GM12874 (cell line): Measurements from ENCODE around the gene MYBPC2.

Experiments used
- TF ChIP-seq, protein P1 (sequence below): IDR thresholded peaks from 2 replicates; pipeline ENCODE4 v1.5.1; 2011; ENCODE audit warnings: low read depth, mild to moderate bottlenecking, control low read depth, low read length, moderate library complexity; ENCODE audit not compliant: insufficient read depth

Gene MYBPC2

DNA sequence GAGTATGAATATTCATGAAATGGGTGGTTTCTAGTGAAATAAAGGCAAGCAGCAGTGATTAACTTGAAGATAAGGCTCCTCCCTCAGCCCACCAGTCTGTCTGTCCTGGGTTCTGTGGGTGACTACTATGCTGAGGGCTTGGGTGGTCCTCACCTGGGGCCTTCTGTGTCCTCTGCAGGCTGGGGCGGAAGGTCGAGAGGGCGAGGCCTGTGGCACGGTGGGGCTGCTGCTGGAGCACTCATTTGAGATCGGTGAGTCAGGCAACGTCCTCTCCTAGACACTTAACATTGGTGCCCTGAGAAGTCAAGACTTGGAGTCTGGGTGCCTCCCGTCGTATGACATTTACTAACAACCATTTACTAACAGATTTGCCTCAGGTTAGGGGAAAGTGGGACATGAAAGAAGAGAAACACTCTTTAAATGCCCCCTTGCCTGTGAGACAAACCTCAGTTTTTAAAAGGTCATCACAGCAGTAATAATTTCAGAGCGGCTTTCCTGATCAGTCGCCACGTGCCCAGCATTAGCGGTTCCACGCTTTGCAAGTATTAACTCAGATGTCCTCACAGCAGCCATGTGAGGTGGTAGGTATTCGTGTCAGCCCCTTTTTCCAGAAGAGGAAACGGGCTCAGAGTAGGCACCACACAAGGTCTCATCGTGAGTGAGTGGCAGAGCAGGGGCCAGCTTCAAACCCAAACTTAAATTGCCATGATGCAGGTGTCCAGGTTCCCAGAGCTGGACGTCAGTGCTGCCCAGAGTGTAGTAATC is 45.2 kb downstream of the MYBPC2 start:
- TF ChIP-seq, protein P1, sequence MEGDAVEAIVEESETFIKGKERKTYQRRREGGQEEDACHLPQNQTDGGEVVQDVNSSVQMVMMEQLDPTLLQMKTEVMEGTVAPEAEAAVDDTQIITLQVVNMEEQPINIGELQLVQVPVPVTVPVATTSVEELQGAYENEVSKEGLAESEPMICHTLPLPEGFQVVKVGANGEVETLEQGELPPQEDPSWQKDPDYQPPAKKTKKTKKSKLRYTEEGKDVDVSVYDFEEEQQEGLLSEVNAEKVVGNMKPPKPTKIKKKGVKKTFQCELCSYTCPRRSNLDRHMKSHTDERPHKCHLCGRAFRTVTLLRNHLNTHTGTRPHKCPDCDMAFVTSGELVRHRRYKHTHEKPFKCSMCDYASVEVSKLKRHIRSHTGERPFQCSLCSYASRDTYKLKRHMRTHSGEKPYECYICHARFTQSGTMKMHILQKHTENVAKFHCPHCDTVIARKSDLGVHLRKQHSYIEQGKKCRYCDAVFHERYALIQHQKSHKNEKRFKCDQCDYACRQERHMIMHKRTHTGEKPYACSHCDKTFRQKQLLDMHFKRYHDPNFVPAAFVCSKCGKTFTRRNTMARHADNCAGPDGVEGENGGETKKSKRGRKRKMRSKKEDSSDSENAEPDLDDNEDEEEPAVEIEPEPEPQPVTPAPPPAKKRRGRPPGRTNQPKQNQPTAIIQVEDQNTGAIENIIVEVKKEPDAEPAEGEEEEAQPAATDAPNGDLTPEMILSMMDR, result no peak

GRCh38 chr19:50478901-50479715 is 46.4 kb downstream of the MYBPC2 start:
- TF ChIP-seq, protein P1, result peak; percentile 21; the same call in 1 of the 2 replicates

GRCh38 chr19:50479761-50480251 is 47.1 kb downstream of the MYBPC2 start:
- TF ChIP-seq, protein P1, result no peak

DNA sequence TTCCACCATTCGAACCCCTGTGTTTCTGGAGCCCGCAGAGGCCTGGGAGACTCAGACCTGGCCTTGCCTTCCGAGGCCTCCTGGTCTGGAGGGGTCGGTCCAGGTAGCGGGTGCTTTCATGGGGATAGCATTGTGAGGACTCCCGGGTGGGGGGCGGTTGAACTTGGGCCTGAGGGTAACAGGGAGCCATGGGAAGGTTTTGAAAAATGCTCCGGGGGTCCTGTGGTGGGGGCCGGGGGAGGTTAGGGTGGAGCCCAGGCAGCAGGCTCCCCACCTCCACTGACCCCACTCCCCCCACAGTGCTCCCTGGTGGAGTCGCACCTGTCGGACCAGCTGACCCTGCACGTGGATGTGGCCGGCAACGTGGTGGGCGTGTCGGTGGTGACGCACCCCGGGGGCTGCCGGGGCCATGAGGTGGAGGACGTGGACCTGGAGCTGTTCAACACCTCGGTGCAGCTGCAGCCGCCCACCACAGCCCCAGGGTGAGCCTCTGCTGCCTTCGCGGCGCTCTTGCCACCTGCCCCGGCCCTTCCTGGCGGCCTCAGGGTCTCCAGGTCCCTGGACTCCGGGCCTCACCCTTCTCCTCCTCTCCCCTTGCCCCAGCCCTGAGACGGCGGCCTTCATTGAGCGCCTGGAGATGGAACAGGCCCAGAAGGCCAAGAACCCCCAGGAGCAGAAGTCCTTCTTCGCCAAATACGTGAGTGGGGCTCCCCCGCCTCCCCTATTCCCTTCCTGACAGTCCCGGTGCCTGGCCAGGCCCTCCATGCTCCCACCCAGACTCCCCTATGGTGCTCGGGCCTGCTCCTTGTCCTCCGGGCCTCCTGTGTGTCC is 47.8 kb downstream of the MYBPC2 start:
- TF ChIP-seq, protein P1, result no peak

- TF ChIP-seq, protein P1, result no peak
Measured at GRCh38 chr19:50481351-50482149, 48.9 kb downstream of the MYBPC2 start.

DNA sequence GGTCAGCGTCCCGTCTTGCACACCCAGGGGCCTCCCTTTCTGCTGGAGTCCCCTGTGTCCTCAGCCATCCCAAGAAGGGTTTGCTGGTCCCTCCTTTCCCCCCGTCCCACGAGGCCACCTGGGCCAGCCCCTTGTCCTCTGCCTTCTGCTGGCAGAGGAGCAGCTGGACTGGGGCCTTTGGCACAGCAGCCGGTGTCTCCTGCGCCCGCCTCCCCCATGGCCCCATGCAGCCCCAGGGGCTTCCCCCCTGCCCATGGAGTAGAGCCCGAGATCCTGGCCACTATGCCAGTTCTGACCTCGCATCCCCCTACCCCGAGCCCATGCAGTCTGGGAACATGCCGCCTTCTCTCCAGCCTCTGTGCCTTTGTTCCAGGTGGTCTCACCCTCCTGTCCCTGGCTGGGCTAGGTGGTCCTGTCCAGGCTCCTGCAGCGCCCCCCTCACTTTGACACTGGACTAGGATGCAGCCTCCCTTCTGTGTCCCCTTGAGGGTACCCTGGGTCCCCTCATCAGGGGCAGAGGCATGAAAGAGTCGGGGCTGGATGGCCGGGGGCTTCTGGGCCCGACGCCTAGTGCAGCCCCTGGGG is 49.7 kb downstream of the MYBPC2 start:
- TF ChIP-seq, protein P1, result no peak
